OCI-LY3 (cell line): ENCODE measurements around the gene C3orf85.

ENCODE experiments used
- H2AFZ ChIP-seq: fragments of 200-600, 300-600 bp; shearing (Covaris generic); 2 replicates; pipeline ENCODE4 v1.6.0; 2014; ENCODE audit warnings: antibody characterized with exemption, low read depth, low read length
- H3K27ac ChIP-seq: fragments of 200-600, 300-600 bp; sonication (generic); 2 replicates; pipeline ENCODE4 v1.5.1; 2014; ENCODE audit warnings: mild to moderate bottlenecking, low read length, moderate library complexity, mixed read lengths
- H3K27me3 ChIP-seq: fragments of 200-600, 300-600 bp; sonication (generic); 2 replicates; pipeline ENCODE4 v1.6.1; 2014; ENCODE audit warnings: low read depth, low read length, mixed read lengths
- H3K36me3 ChIP-seq: fragments of 200-600, 300-600 bp; sonication (generic); replicated peaks from 2 replicates; pipeline ENCODE3; 2014; ENCODE audit warnings: low read depth, low read length, mixed read lengths
- H3K4me1 ChIP-seq: fragments of 300-600, 200-600 bp; sonication (generic); 2 replicates; pipeline ENCODE4 v1.6.1; 2014; ENCODE audit warnings: low read length, mixed read lengths
- H3K4me2 ChIP-seq: fragments of 200-600, 300-600 bp; sonication (generic); 2 replicates; pipeline ENCODE4 v1.6.1; 2014; ENCODE audit warnings: low read length, mixed read lengths
- H3K4me3 ChIP-seq: fragments of 300-600, 200-600 bp; sonication (generic); 2 replicates; pipeline ENCODE4 v1.5.1; 2014; ENCODE audit warnings: antibody characterized with exemption, mild to moderate bottlenecking, low read length, moderate library complexity
- H3K79me2 ChIP-seq: fragments of 300-600, 200-600 bp; shearing (Covaris generic); 2 replicates; pipeline ENCODE4 v1.6.1; 2014; ENCODE audit warnings: mild to moderate bottlenecking, low read length, mixed read lengths
- H3K9ac ChIP-seq: fragments of 300-600, 200-600 bp; shearing (Covaris generic); 2 replicates; pipeline ENCODE4 v1.6.0; 2014; ENCODE audit warnings: mild to moderate bottlenecking, low read length, moderate library complexity
- H3K9me3 ChIP-seq: fragments of 200-600, 300-600 bp; shearing (Covaris generic); 2 replicates; pipeline ENCODE4 v1.6.1; 2014; ENCODE audit warnings: low read length, mixed read lengths; ENCODE audit not compliant: insufficient read depth
- H4K20me1 ChIP-seq: fragments of 200-600, 300-600 bp; sonication (generic); 2 replicates; pipeline ENCODE4 v1.6.1; 2016; ENCODE audit warnings: low read length, mixed read lengths; ENCODE audit not compliant: insufficient read depth
- EZH2phosphoT487 ChIP-seq: fragments of 200-600 bp; shearing (Covaris generic); IDR thresholded peaks from 2 replicates; pipeline ENCODE4 v1.6.1; 2018; ENCODE audit warnings: antibody characterized with exemption, mixed run types, low read depth
- TF ChIP-seq, protein P1 (sequence below): fragments of 200-600, 300-600 bp; sonication (generic); IDR thresholded peaks from 2 replicates; pipeline ENCODE4 v1.5.1; 2014; ENCODE audit warnings: antibody characterized with exemption, low read length, low read depth

Gene C3orf85

DNA sequence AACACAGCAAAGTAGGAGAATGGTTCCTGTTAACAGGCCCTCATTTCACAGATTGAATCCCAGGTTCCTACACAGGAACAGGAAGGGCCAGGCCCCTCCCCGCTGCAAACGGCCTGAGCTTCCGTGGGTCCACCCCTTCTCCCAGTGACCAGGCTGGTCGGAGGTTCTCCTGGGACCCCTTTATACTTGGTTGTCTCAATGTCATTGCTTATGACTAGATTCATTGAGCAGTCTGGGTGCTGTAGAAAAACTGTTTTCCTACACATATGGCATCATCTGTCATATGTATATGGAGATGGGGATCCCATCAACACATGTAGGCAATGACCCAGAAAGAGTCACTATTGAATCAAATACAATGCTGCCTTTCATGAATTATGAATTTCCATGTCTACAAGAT, 3.8 kb downstream of the C3orf85 start:
- no peaks in the 10 kb centered on the region for H3K4me1 ChIP-seq

DNA sequence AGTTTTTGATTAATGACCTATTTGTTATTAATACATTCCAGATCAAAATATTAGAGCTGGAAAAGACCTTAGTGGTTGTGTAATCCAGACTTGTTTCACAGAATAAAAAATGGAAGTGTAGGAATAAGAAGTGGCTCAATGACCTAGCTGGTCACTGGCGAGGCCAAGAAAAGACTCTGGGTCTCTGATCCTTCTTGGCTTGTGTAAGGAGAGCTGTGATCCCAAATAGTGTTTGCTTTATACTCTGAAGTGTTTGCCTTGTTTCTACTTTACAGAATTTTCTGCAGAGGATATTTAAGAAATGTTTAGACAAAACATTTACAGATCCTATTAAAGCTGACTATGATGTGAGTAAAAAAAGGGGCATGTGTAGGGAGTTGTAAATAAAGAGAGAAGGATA, 7.1 kb downstream of the C3orf85 start:
- no peak overlapping the region for H3K4me3 ChIP-seq
- H3K27me3 ChIP-seq: no peaks in the 10 kb centered on the region

More for the DNA sequence above, 3.8 kb downstream of the C3orf85 start:
- no peaks in the 10 kb centered on the region for H4K20me1 ChIP-seq
- no peaks in the 10 kb centered on the region for H3K79me2 ChIP-seq
- H3K4me2 ChIP-seq: no peak overlapping the region
- H3K4me3 ChIP-seq: no peak overlapping the region
- H2AFZ ChIP-seq: no peak overlapping the region
- TF ChIP-seq EZH2phosphoT487: no peak
- H3K27ac ChIP-seq: no peak overlapping the region
- H3K27me3 ChIP-seq: no peaks in the 10 kb centered on the region
- H3K36me3 ChIP-seq: no peaks in the 10 kb centered on the region
- no peak overlapping the region for H3K9ac ChIP-seq
- no peaks in the 10 kb centered on the region for H3K9me3 ChIP-seq

DNA sequence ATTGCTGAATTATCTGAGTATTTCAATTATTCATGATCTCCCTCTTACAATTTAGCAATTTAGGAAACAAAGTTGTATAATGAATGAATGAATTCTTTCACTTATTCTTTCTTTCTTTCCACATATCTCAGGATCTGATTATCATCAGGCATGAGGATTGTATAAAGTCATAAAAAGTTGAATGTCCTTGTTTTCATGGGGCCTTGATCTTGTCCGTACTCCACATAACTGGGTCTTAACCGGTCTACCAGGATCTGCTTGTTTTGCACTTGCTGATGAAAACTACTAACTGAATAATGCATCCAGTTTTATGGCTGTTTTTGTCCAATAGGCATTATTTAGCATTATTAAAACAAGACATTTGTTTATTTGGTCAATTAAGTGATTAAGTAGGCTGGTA, 12.6 kb downstream of the C3orf85 start:
- Histone ChIP-seq H3K4me1 (no peaks in the 10 kb centered on the region), H3K4me3 (no peak overlapping the region), H3K4me2 (no peak overlapping the region), H3K36me3 (no peaks in the 10 kb centered on the region), H3K79me2 (no peaks in the 10 kb centered on the region), H3K27me3 (no peaks in the 10 kb centered on the region), H3K9ac (no peak overlapping the region), H3K27ac (no peak overlapping the region), H4K20me1 (no peaks in the 10 kb centered on the region), H2AFZ (no peak overlapping the region), H3K9me3 (no peaks in the 10 kb centered on the region)
- TF ChIP-seq EZH2phosphoT487: no peak
- TF ChIP-seq, protein P1, sequence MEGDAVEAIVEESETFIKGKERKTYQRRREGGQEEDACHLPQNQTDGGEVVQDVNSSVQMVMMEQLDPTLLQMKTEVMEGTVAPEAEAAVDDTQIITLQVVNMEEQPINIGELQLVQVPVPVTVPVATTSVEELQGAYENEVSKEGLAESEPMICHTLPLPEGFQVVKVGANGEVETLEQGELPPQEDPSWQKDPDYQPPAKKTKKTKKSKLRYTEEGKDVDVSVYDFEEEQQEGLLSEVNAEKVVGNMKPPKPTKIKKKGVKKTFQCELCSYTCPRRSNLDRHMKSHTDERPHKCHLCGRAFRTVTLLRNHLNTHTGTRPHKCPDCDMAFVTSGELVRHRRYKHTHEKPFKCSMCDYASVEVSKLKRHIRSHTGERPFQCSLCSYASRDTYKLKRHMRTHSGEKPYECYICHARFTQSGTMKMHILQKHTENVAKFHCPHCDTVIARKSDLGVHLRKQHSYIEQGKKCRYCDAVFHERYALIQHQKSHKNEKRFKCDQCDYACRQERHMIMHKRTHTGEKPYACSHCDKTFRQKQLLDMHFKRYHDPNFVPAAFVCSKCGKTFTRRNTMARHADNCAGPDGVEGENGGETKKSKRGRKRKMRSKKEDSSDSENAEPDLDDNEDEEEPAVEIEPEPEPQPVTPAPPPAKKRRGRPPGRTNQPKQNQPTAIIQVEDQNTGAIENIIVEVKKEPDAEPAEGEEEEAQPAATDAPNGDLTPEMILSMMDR: no peak

More for the DNA sequence above, 7.1 kb downstream of the C3orf85 start:
- H4K20me1 ChIP-seq: no peaks in the 10 kb centered on the region
- H2AFZ ChIP-seq: no peak overlapping the region
- no peaks in the 10 kb centered on the region for H3K9me3 ChIP-seq
- no peaks in the 10 kb centered on the region for H3K36me3 ChIP-seq
- no peaks in the 10 kb centered on the region for H3K4me1 ChIP-seq
- TF ChIP-seq EZH2phosphoT487: no peak
- TF ChIP-seq, protein P1: no peak
- no peak overlapping the region for H3K4me2 ChIP-seq
- H3K79me2 ChIP-seq: no peaks in the 10 kb centered on the region
- no peak overlapping the region for H3K9ac ChIP-seq
- no peak overlapping the region for H3K27ac ChIP-seq

DNA sequence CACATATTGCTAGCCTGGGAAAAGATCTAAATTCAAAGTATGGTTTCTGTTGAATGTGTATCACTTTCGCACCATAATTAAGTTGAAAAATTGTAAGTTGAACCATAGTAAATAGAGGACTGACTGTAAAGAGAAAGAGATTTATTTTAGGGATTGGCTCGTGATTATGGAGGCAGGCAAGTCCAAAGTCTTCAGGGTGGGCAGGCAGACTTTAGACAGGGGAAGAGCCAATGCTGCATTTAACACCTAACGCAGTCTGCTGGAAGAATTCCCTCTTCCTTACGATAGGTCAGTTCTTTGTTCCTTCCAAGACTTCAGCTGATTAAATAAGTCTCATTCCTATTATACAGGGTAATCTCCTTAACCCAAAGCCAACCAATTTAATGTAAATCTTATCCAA, 15.8 kb downstream of the C3orf85 start:
- Histone ChIP-seq H3K4me3 (no peak overlapping the region), H3K4me1 (no peaks in the 10 kb centered on the region), H3K36me3 (no peaks in the 10 kb centered on the region), H3K9ac (no peak overlapping the region), H4K20me1 (no peaks in the 10 kb centered on the region), H3K27me3 (no peaks in the 10 kb centered on the region), H3K79me2 (no peaks in the 10 kb centered on the region), H2AFZ (no peak overlapping the region), H3K9me3 (no peaks in the 10 kb centered on the region), H3K4me2 (no peak overlapping the region), H3K27ac (no peak overlapping the region)
- TF ChIP-seq EZH2phosphoT487: no peak
- TF ChIP-seq, protein P1: no peak

DNA sequence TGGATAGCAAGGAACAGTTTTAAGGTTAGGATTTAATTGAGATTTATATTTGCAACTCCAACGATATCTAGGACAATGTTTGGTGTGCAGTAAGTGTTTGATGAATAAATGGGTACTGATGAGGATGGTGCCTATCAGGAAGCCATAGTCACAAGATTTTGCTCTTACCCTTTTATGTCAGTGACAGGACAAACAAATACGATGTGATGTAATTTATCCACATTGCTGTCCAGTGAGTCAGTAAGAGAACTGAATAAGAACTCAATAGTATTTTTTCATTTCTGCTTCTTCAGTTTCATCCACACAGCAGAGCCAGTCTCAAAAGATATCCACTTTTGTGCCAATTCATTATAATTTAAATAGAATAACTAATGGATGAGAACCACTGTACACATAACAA, 18.5 kb downstream of the C3orf85 start:
- Histone ChIP-seq H3K4me3 (no peak overlapping the region), H3K4me1 (no peaks in the 10 kb centered on the region), H3K9me3 (no peaks in the 10 kb centered on the region), H3K79me2 (no peaks in the 10 kb centered on the region), H3K27ac (no peak overlapping the region), H3K27me3 (no peaks in the 10 kb centered on the region), H3K36me3 (no peaks in the 10 kb centered on the region), H4K20me1 (no peaks in the 10 kb centered on the region), H2AFZ (no peak overlapping the region), H3K4me2 (no peak overlapping the region), H3K9ac (no peak overlapping the region)
- TF ChIP-seq, protein P1: no peak
- no peak for TF ChIP-seq EZH2phosphoT487
